ENCODE results near the gene AGMAT.
"Not testable (repeated sequence)": the region's sequence is repeated elsewhere in the genome, so short reads cannot be mapped to it uniquely, and the experiment has no call there.

AGMAT gene

DNA sequence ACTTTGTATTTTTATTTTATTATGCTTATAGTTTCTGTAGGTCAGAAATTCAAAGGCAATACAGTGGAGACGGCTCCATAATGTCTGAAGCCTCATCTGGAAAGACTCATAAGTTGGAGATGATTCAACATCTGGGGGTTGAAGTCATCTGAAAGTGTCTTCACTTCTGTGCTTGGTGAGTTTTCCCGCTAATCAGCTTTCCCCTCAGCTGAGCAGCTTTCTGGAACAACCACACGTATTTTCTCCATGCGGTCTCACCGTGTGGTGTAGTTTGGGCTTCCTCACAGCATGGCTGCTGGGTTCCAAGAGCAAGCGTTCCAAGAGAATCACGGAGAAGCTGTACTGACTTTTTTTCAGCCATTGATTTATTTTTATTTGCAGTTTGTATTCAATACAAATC is 24.8 kb upstream of the AGMAT start:
- no peak for DNase-seq

DNA sequence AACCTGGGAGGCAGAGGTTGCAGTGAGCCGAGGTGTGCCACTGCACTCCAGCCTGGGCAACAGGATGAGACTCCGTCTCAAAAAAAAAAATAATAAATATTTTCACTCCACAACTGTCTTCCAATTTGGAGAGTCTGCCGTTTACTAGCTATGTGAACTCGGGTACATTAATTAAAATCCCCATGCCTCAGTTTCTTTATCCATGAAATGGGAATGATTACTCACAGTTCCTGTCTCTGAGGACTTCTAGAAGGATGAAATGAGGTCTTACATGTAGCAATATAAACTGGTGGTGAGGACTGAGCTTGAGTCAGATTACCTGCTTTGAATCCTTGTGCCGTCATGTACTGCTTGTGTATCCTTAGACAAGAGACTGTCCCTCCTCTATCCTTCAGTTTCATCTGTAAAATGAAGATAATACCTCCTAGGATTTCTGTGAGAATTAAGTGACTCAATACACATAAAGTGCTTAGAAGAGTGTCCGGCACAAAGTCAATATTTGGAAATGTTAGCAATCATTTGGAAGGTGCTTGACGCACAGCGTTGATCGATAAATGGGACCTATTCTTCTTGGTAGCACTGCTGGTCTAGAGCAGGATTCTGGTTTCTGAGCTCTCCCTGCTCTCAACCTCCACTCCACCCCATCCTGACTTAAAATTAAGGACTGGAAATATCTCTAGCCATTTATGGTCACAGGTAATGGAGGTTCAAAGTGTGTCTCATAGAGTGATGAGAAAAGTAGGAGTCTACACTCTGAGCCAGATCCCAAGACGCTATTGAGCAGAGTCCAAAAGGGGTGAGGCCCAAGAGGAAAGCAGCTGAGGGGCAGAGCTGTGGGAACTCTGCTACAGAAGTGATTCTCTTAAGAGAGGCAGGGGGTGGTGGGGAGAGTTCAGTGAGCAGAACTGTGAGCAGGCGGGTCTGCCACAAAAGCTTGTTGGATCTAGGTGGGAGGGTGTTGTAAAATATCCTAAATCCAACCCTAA is 20.8 kb upstream of the AGMAT start:
- no peak for DNase-seq

DNA sequence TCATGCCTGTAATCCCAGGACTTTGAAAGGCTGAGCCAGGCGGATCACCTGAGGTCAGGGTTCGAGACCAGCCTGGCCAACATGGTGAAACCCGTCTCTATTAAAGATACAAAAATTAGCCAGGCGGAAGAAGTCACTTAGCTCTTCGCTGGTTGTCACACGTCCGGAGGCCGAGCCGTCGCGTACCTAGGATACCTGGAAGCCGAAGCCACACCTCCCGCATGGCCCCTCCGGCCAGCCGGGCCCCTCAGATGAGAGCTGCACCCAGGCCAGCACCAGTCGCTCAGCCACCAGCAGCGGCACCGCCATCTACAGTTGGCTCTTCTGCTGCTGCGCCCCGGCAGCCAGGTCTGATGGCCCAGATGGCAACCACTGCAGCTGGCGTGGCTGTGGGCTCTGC is 19.5 kb upstream of the AGMAT start:
- not testable (repeated sequence) for DNase-seq

DNA sequence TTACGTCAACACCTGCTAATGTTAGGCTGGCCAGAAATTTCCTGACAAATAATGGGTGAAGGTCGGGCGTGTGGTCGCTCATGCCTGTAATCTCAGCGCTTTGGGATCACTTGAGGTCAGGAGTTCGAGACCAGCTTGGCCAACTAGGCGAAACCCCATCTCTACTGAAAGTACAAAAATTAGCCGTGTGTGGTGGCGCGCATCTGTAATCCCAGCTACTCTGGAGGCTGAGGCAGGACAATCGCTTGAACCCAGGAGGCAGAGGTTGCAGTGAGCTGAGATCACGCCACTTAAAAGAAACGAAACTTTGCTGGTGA is 19.1 kb upstream of the AGMAT start:
- DNase-seq = not testable (repeated sequence)

DNA sequence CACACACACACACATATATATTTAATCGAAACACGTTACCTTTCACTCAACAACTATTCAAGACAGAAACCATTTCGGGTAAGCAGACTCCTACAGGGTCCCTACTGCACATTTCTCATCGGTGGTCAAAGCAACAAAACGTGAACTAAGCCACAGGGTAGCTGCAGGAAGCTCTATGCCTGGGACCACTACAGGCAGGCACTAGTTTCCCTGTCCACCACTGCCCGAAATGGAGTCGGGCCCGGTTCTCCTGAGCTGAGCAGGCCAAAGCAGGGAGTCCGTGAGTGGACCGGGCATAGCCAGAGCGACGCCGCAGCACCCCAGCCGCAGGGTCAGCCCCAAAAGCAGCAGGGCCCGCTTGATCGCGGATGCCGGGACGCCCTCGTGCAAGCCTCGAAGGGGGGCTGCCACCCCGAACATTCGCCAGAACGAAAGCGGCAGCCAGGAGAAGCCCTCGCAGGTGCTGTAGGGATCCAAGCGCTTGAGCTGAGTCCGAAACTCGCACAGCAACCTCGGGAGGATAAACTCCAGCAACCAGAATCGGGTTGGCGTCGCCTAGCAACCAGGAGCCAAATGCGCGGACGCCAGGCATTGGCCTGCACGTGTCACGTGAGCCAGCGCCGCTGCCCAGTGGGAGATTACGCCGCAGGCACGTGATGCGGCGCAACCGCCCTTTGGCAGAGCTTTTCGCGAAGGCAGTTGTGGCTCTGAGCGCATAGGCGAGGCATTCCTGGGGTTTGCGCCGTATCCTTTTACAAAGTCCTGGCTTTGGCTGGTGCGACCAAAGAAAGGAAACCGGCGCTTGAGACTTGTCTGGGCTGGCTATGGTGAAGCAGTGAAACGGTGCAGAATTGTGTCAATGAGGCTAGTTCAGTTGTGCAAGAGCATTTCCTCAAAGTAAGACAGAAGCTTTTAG is 18.5 kb upstream of the AGMAT start:
- peak; percentile 98 for DNase-seq

DNA sequence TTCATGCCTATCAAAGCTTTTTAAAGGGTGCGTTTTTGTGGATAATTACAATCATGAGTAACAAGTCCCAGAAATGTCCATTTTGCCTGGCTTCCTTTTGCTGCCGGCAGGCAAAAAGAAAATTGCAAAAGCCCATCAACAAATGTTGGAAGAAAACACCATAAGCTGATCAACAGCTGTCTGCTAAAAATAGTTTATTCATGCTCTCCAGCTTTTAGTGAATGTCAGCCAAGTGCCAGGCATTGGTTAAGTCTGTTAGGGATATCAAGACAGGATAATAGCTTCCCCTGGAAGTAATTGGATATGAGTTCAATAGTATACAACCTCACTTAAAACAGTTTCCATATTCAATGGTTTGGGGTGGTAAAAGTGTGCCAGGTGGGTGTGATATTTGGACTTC is 13.6 kb upstream of the AGMAT start:
- no peak for DNase-seq

DNA sequence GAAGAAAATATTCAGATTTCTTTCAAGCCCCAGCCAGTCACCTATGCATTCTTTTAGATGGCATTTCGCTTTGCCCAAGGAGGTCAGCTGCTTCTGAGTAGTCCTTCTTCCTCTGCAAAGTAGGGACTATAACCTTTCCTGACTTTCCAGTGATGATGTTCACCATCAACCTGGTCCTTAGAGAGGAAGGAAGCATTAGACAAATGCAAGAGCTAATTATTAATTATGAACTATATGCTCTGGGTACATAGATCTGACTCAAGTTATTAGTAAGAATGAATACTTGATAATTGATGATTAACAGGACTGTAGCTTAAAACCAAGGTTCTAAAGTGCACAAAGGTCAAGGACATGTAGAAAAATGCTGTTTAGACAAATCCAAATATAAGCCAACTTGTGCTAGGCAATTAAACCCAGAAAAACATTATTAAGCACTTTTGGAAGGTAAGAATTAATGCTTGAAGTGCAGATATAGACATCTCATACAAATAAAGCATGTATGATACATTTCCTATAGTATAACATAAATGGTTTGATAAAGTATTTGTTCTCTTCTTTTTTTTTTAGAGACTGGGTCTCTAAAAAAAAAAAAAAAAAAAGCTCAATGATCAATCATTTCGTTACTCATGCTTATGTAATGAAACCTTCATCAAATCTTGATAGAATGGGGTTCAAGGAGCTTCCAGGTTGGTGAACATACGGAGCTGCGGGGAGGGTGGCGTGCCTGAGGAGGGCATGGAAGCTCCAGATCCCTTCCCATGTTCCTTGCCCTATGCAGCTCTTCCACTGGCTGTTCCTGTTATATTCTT is 11.2 kb upstream of the AGMAT start:
- no peak for DNase-seq

DNA sequence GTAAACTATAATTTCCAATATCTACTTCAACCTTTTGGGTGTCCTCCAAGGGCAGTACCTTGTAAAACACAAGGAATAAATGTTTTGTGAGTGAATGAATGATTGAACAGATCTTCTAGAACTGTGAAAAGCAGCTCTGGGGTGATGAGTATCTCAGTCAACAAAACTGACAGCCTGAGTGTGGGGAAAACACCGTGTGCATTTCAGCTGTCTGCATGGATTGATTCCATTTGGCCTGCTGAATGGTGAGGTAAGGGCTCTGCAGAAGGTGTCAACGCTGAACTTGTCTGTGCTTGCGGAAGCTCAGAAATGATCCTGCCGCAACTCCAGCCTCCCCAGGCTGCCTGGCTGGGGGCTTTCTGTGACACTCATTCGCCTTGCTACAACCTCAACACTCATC is 7.4 kb upstream of the AGMAT start:
- DNase-seq = no peak

DNA sequence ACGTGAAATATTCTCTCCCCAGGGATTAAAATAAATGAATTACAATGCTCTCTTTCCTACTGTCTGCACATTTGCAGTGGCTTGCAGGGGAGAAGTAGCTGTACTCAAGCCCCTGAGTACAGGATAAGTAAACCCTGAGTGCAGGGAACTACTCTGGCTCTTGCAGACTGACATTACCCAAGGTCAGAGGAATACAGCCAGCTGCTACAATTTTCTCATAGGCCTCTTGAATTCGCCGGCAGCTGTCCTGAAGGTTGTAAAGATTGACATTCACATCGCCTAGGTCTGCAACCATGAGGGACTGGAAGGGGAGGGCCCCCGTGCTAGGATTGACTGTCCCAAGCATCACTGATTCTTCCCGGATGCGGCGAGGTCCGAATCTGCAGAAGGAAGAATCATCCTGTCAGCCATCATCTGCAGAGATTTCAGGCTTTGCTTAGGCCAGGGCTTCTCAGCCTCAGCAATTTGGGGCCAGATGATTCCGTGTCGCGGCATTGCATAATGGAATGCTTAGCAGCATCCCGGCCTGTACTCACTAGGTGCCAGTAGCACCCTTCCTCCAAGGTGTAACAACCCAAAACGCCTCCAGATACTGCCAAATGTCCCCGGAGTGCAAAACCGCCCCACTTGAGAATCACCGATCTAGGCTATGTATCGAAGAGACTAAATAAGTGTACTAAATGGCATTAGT is 1.7 kb downstream of the AGMAT start:
- no peak for DNase-seq

DNA sequence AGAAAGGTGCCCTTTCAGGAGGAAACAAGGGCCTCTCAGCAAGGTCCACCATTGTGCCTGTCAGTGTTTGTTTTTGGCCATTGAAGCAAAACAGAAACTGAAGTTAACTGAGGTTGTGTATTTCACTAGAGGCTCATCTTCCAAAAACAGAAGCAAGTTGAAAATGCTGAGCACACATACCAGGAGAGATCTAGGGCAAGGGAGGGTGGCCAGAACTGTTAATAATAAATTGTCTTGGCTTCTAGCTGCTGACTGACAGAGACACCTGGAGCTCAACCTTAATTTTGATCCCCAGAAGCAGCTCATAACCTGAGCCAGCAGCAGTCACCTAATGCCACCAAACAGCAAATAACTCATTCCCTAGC is 5.2 kb downstream of the AGMAT start:
- no peak for DNase-seq

DNA sequence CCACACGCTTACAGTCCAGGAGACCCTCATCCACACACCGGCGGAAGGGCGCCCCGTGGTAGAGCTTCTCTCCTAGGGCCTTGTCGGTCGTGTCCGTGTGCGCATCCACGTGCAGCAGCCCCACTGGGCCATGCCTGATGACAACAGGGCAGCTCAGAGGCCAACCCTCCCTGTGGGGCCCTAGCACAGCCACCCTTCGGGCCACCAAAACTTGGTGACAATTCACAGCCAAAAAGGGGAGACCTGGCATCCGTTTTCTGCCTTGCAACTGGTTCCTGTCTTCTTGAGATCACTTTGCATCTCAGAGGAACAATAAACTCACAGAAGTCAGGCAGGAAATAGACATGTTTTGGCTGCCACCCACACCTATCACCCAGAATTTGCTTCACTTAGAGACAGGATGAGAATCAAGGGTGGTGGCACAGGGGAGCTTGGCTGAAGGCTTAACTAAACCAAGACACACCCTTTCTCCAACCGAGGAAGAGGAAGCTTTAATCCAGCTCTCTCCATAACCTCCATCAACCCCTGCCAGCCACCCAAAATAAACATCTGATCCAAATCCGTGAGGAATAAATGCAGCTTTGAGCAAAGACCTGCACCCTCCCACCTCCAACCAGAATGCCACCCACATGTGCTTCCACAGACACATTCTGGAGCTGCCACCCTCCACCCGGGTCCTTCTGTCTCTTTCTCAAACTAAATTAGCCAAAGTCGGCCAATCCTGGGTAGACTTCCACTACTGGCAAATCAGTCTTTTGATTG is 5.7 kb downstream of the AGMAT start:
- DNase-seq = no peak

DNA sequence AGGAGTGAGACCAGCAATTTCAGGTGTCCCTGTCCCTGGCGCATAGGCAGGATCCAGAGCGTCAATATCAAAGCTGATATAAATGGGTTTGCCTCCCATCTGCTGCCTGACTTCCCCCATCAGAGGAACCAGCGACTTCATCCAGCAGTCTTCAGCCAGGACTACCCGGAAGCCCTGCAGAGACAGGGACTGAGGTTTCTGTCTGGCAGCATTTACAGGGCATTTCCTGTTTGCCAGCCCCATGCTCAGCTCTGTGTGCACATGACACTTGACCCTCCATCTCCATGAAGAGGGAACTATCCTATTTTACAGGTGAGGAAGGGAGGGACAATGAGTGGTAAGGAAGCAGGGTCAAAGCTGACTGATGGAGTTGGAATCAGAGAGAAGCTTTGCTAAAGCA is 7.2 kb downstream of the AGMAT start:
- DNase-seq = no peak

DNA sequence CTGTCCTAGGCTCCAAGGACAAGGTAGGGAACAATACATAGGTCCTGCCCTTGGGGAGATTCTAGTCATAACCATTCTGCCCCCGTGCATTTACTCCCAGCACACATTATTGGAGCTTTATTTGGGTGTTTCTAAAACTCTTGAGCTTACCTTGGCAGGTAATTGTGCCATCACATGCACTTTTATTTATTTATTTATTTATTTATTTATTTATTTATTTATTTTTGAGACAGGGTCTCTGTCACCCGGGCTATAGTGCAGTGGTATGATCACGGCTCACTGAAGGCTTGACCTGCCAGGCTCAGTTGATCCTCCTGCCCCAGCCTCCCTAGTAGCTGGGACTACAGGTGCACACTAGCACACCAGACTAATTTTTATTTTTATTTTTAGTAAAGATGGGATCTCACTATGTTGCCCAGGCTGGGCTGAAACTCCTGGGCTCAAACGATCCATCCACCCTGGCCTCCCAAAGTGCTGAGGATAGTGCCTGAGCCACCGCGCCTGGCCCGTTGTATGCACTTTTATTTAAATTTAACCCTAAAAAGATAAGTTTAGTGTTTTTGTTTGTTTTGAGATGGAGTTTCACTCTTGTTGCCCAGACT is 9.2 kb downstream of the AGMAT start:
- no peak for DNase-seq

DNA sequence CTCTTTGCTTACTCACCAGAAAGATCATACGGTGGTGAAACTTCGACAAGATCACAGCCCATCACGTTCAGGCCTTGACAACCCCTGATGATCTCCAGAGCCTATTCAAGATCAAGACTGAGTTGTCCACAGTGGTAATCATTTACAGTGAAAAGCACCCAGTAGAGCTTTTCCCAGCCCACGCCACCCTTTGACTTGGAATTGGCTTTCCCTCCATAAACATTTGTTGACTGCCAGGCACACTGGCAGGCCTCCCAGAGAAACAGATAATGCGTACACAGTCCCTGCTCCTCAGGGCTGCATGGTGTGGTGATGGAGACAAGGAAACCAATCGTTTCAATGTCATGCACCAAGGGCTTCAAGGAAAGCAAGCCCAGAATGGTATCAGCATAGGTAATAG is 10.1 kb downstream of the AGMAT start:
- no peak for DNase-seq

DNA sequence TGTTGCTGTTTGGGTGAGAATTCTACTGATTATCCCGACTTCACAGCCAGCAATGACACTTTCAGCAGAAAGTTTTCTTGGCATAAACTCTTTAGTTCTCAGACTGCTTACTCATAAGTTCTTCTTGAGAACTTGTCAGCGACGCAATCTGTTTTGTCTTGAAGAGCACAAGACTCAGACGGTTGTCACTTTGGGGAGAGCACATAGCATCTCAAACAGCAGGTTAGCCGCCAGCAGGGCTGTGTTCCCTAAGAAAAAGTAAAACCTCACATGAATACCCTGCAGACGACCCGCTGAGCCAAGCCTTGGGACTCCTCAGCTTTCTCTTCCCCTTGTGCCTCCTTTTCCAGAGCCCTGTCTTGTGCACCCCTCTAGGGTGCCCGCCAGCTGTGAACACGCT is 11.4 kb downstream of the AGMAT start:
- DNase-seq = no peak

DNA sequence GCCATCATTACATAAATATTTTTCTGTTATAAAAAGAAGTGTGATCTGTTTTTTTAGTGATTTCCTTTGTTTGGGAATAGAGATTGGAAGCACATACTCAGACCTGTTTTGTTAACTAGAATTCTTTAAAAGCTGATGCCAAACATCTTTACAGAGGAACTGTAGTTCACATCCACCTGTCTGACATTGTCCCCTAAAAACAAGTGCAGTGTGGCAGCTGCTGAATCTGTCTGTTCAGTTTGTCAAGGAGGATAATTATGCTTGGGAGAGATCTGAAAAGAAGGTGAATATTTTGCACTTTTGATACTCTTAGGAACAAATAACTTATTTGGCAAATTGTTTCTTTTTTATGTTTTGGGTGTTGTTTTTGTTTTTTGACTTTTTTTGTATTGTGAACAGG is 13.6 kb downstream of the AGMAT start:
- DNase-seq = no peak

DNA sequence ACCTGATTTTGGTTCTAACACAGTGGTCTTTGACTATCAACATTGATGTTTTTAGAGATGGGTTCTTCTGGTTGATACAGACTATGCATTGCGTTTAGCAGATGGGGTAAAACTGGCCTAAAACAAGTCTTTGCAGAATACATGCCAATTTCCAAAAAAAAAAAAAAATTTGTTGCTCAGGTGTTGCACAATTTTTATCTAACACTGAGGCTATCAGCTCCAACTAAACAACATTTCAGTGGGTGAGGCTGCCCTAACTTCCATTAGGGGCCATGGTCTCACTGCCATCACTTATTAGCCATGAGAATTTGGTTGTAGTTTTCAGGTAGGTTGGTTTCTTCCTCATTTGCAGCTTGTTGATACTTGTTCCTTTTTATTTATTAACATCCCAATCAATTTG is 14.0 kb downstream of the AGMAT start:
- DNase-seq = no peak

DNA sequence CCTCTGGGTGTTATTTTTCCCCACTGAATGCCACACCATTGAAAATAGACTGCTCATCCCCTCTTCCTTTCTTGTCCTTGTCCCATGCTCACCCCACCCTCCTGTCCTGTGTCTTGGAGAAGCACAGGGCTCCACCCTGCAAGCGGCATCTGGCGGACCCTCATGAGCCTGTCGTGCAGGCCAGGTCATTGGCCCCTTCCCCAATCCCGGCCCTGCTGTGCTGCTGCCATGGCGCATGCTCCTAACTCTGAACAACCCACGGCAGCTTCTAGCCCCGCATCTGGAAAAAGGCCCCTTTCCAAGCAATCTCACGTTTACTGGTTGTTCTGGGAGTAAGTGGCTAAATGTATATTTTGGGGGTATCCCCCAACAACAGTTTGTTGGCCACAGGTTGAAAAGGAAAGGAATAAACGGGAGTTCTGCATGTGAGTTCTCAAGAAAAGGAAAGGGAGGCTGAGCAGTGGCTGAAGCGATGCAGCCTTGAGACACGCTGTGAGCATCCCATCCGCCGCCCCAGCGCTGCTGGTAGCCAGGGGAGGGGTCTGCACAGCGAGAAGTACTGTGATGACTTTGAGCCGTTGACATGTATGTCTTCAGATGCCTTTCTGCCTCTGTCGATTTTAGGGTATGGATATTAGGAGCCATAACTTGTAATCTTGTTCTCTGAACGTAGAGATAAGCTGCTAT is 16.3 kb downstream of the AGMAT start:
- no peak for DNase-seq

DNA sequence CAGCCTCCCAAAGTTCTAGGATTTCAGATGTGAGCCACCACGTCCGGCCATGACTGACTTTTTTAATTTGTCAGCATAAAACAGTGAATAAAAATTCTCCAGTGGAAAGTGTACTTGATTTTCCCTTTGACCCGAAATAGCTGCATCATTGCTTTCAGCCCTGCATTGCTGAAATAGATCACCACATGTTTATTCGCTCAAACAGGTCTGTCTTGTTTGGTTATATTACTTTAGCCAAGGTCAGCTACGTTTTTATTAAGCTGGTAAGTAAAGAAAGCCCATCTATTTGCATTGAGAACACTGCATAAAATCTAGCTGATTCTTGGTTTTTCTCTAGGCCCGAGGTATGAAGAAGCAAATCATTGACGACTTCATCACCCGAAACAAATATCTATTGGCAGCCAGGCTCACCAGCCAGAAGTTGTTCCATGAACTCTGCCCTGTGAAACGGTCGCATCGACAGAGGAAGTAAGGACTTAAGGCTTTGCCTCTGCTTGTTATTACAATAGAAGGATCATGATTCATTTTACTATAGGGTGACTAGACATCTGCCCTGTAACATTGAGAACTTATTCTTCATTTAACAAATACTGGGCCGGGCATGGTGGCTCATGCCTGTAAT is 25.6 kb downstream of the AGMAT start:
- no peak for DNase-seq

DNA sequence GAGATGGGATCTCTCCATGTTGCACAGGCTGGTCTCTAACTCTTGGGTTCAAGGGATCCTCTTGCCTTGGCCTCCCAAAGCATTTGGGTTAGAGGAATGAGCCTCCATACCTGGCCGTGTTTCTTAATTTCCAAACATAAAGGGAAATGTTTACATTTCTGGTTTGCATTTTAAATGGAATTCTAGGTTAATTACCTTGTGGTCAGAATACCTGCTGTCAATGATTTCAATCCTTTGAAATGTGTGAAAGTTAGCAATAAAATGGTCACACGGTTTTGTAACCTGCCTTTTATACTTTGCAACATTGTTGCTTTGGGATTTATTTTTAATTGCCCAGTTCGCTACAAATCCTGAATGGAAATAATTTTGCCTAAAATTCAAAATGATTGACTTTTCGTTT is 26.3 kb downstream of the AGMAT start:
- DNase-seq = no peak

All from femur (tissue), 1 donor.